Measurements from ENCODE around the gene CTDSP2.

- TF ChIP-seq, protein P1, sequence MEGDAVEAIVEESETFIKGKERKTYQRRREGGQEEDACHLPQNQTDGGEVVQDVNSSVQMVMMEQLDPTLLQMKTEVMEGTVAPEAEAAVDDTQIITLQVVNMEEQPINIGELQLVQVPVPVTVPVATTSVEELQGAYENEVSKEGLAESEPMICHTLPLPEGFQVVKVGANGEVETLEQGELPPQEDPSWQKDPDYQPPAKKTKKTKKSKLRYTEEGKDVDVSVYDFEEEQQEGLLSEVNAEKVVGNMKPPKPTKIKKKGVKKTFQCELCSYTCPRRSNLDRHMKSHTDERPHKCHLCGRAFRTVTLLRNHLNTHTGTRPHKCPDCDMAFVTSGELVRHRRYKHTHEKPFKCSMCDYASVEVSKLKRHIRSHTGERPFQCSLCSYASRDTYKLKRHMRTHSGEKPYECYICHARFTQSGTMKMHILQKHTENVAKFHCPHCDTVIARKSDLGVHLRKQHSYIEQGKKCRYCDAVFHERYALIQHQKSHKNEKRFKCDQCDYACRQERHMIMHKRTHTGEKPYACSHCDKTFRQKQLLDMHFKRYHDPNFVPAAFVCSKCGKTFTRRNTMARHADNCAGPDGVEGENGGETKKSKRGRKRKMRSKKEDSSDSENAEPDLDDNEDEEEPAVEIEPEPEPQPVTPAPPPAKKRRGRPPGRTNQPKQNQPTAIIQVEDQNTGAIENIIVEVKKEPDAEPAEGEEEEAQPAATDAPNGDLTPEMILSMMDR (IDR thresholded peaks at IDR 0.05): no peak
- TF ChIP-seq EP300 (IDR thresholded peaks at IDR 0.05): no peak
Measured at GRCh38 chr12:57887631-57888408, 41.3 kb upstream of the CTDSP2 start.

Measured in gastroesophageal sphincter (tissue), 3 donors.